ENCODE measurements around the gene SENP8. TPM values are rescaled to one million over a fixed set of nuclear protein-coding genes. Genes with fewer than 3 reads are reported as not detected.

Gene SENP8
- total RNA-seq, 1 donor from 2014 or later = 2.5 TPM

DNA sequence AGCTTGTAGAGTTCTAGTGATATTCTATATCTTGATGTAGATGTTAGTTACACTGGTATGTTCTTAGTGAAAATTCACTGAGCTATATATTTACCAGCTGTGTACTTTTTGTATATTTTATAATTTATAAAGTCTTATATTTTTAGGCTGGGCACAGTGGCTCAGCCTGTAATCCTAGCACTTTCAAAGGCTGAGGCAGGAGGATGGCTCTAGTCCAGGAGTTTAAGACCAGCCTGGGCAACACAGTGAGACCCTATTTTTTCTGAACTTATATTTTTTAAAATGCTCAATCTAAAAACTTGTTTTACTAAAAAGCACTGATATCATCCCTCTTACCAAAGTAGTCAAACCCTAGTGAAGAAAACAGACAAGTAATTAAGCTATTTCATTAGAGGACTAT, 5.4 kb upstream of the SENP8 start:
- no peak for DNase-seq (ENCODE audit: extremely low read depth, low read depth, low spot score)

DNA sequence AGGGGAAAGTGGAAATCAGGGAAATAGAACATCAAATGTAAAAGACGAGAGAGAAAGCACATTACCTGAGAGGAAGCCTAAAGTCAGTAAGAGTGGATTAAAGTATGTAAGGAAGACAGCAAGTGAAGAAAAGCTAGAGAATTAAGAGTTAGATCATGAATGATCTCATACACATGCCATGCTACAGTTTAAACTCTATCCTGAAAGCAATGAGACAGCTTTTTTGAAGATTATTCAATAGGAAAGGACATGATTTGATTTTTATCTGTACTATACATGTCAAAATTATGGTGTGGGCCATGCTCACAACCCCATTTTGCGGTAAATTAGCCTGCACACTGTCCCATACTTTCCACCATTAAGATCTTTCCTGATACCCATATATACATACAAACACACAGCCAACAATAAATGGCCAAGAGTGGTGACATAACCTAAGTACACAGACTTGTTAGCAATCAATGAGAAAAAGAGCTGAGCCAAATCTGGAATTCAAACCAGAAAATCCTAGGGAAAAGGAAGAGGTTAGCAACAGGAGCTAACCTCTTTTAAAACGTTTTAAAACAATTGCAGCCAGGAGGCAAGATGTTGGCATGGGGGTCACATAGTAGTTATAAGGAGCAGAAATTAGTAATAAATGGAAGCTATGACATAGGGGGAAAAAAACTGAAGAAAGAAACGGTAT, 4.7 kb upstream of the SENP8 start:
- DNase-seq (ENCODE audit: extremely low read depth, low read depth, low spot score) = no peak

DNA sequence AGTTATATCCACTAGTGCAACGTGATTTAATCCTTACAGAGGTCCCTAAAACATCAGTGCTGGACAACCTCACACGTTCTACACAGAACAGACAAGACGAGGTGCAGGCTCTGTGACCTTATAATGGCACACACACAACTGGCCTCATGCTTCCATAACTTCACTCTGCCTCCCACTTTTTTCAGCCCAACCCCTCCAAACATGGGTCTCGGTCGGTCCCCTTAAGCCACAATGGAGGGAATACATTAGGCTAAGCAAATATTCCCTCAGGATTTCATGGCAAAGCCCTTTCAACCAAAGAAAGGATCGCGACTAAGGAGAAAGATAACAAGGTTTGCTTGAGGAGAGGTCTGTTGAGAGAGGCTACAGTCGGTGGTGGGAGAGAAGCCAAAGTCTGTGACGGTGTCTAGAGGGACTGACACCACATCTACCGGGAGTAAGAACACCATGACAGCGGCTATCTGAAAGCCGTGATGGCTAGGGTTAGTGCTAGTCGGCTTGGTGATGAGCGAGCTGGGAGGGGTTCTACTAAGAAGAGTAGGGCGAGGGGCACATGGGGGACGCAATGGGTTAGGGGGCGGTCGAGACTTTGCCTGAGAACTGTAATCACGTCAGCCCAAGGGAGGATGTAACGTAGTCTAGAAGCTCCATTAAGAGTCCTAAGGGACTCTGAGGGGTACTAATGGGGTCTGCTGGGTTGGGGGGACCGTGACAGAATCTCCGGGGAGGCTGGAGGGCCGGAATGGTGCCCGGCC, 1.3 kb upstream of the SENP8 start:
- DNase-seq (ENCODE audit: extremely low read depth, low read depth, low spot score) = no peak

DNA sequence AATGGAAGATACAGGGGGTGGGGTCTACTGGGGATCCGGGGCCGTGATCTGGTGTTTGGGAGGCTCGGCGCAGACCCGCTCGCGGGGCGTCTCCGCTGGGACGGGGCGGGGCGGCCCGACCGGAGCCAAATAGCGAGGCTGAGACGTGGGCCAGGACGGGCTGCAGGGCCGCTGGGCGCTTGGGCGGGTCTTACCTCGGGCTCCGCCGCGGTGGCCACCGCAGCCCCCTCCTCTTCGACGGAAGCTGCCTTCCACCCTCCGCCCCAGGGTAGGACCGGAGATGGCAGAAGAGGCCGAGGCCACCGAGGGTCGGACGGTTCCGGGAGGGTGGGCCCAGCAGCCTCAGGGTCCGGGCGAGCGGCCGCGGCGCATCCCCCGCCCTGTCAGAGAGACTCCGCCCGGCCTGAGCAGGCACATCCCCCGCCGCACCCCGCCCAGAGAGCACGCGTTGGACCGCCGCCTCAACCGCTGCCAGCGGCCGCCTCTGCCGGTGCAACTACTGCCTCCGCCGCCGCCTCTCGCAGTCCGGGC, 652 bp upstream of the SENP8 start:
- no peak for DNase-seq (ENCODE audit: extremely low read depth, low read depth, low spot score)

DNA sequence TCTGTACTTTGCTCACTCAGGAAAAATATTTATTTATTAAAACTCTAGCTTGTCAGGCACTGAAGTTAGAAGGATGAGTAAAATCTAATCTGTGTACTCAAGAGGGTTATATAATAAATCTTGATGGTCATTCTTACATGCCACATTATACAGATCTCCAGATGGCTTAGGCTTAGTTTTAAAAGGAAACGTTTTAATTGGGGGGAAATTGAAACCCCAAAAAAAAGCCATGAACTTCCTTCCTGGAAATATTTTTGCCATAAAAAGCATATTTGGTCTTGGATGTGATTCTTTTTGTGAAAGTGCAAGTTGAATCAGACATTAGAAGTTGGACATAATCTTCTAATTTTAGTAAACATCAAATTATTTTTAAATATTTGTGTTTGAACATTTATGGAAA, 6.0 kb downstream of the SENP8 start:
- DNase-seq (ENCODE audit: extremely low read depth, low read depth, low spot score) = no peak

DNA sequence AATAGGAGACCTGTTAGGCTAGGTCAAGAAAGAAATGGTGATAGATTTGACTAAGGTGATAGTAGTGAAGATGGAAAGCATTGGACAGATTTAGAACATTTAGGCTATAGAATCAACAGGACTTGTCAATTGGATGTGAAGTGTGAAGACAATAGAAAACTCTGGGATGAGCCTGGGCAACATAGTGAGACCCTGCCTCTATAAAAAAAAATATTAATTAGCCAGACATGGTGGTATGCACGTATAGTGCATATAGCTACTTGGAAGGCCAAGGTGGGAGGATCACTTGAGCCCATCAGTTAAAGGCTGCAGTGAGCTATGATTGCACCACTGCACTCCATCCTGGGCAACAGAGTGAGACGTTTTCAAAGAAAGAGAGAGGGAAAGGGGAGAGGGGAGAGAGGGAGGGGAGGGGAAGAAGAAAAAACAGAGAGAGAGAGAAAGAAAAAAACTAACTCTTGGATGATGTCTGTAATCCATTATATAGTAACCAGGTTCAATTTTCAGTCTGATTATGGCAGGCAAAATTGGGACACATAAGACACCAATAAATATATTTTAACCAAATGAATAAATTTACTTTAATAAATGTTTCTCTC, 9.6 kb downstream of the SENP8 start:
- no peak for DNase-seq (ENCODE audit: extremely low read depth, low read depth, low spot score)

DNA sequence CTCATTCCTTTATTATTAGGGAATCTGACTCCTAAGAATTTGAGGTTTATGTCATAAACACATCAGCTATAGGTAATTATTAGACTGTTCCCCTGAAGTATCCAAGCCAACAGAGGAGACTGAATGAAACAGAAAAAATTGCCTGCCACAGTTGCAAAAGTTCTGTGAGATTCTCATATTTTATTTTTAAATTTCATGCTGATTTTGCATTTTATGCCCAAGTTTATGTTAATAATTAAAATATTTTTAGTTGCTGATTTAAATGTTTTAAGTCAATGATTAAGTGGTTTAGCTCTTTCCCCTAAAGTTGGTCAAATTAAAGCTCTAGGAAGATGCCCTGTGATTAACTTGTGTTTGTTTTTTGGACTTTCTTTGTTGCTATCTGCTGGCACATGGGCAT, 10.2 kb downstream of the SENP8 start:
- no peak for DNase-seq (ENCODE audit: extremely low read depth, low read depth, low spot score)

DNA sequence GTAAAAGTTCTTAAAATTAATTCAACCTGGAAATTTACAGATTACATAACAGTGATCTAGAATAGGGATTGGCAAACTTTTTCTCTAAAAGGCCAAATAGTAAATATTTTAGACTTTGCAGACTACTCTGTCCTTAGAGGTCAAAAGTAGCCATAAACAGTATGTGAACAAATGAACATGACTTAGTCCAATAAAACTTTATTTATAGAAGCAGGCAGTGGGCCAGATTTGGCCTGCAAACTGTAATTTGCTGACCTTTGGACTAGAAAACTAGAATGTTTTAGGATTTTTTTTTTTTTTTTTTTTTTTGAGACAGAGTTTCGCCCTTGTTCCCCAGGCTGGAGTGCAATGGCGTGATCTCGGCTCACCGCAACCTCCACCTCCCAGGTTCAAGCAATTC, 12.1 kb downstream of the SENP8 start:
- no peak for DNase-seq (ENCODE audit: extremely low read depth, low read depth, low spot score)

DNA sequence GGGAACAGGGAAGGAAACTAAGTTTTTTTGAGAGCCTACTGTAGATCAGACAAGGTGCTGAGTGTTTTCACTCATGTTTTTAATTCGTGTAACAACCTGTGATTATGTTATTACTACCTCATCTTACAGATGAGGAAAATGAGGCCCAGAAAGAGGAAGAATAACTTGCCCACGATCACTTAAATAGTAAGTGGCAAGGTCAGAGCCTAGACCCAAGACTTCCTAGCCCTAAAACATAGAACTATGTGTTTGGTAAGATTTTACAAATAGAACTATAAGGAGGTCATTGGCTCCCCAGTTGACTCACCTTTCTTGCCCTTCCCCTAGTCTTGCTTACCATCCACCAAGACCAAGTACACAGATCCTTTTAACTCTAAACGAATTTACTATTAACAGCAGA, 13.7 kb downstream of the SENP8 start:
- no peak for DNase-seq (ENCODE audit: extremely low read depth, low read depth, low spot score)

DNA sequence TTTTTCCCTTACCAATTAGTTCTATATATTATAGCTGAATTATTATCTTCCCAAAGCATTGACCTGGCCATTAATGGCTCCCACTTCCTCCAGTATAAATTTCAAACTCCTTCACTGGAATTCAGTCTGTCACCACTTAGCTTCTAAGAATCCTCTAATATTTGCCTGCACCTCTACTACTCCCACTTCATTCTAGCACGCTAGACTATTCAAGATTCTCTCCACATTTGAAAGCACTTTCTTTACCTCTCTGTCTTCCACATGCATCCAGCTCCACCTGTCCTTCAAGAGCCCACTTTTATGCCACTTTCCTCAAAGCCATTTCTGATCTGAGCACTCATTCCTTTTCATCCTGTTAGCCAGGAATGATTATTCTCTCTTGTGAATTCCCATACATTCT, 15.0 kb downstream of the SENP8 start:
- DNase-seq (ENCODE audit: extremely low read depth, low read depth, low spot score) = no peak

DNA sequence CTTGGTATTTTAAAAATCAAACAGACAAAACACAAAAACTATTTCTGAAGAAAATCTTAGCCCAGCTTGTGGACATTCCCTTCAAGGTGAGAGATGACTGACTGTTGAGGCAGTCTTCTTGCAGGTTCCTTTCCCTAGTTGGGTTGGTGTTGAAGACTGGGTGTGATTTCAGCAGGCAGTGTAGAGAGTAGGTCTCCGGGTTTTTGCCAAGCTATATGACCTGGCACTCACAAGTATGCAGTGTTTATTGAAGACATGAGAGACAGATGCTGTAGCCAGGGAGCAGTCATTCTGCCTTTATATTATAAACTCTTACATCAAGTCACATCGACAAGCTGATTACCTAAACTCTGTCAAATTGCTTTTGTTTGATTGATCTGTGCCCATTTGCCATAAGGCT, 17.5 kb downstream of the SENP8 start:
- no peak for DNase-seq (ENCODE audit: extremely low read depth, low read depth, low spot score)

DNA sequence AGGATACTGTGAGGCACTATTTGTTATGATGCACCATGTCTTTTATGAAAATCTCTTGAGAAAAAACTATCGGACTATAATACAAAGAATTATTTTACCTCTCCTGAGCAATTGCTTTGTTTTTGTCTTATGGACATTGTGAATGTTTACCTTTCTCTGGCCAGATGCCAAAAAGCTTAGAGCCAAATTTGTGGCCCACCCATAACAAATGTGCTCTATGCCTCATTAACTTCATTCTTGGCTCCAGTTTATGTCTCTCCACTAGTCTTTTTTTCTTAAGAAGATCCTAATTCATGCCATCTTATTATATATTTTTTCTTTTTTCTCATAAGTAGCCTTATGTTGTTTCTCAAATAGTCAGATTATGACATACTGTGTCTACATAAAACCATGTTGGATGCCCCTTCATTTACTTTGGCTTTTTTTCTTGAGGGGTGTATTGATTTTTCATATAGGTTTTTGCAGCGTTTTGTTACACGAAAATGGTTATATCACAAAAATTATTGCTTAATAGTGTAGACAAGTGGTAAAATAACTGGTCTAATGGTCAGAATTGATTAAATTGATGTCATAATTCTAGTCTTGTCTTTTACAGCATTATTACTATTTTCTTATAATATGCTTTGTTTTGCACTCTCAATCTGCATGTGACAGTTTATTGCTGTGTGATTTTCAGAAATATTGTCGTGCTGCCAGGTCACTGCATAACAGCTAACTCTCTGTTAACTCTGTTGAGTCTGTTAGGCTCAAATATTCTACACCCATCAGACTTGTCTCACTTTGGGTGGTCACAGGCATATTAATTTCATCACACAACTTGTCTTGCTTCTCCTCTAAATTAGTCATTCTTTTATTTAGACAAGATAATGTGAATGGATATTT, 18.2 kb downstream of the SENP8 start:
- DNase-seq (ENCODE audit: extremely low read depth, low read depth, low spot score) = no peak

DNA sequence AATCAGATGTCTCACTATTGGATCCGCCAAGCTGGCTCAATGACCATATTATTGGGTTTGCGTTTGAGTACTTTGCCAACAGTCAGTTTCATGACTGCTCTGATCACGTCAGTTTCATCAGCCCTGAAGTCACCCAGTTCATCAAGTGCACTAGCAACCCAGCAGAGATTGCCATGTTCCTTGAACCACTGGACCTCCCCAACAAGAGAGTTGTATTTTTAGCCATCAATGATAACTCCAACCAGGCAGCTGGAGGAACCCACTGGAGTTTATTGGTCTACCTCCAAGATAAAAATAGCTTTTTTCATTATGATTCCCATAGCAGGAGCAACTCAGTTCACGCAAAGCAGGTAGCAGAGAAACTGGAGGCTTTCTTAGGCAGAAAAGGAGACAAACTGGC, 21.5 kb downstream of the SENP8 start:
- DNase-seq (ENCODE audit: extremely low read depth, low read depth, low spot score) = no peak

DNA sequence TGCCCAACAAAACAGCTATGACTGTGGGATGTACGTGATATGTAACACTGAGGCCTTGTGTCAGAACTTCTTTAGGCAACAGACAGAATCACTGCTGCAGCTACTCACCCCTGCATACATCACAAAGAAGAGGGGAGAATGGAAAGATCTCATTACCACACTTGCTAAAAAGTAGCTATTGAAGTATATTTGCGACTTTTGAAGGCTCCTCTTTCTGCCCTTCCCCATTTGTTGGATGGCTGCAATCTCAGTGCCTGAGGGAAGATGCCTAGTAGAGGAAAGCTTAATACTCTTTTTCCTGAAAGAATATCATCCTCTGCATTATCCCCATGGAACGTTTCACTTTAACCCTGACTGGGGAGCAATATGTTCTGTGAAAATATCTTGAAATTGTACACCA, 21.9 kb downstream of the SENP8 start:
- no peak for DNase-seq (ENCODE audit: extremely low read depth, low read depth, low spot score)

DNA sequence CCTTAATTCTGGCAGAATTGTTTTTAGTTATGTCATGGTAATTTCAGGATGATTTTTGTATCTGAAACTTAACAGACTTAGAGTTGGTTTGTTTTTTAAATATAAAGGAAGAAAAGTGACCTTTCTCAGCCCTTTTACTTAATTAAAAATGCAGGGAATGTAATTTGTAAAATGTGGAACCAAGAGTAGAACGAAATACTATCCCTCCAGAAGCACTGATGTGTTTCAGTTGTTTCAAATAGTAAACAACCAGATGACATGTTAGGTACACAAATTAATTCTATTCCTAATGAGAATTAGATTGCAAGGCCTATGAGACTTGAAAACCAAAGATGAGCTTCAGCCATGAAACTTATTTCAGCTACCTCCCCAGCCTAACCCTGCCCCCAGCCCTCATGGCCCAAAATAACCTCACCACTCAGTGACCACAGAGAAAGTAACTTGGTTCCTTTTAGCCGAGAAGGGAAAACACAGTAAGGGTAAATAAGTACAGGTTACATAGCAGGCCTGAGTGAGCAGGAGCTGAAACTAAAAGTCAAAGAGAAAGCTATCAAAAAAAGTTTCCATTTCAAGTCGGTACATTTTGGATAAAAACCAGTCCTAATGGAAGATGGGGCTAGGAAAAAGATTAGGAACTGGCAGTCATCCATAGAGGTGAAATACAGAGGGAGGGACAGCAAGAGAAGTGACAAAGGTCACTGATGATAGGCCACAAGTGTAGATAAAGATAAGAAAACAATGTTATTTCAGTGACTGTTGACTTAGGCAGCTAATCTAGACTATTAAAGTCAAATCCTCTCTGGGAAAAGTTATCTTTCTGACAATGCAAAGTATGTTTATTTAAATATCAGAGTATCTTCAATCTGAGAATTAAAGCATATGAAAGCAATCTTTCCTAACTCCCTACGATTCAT, 23.2 kb downstream of the SENP8 start:
- no peak for DNase-seq (ENCODE audit: extremely low read depth, low read depth, low spot score)

DNA sequence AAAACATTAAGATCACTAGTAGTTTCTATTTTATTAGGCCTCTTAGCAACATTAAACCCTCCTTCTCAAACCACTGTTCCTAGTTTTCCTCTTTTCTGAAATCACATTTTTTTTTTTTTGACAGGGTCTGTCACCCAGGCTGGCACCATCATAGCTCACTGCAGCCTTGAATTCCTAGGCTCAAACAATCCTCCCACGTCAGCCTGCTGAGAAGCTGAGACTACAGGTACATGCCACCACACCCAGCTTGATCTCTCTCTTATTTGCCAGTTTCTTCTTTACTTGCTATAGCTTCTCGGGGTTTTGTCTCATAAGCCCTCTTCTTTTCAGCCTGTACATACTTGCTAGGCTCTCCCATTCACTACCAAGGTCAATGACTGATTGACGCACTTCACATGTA, 28.0 kb downstream of the SENP8 start:
- DNase-seq (ENCODE audit: extremely low read depth, low read depth, low spot score) = no peak

DNA sequence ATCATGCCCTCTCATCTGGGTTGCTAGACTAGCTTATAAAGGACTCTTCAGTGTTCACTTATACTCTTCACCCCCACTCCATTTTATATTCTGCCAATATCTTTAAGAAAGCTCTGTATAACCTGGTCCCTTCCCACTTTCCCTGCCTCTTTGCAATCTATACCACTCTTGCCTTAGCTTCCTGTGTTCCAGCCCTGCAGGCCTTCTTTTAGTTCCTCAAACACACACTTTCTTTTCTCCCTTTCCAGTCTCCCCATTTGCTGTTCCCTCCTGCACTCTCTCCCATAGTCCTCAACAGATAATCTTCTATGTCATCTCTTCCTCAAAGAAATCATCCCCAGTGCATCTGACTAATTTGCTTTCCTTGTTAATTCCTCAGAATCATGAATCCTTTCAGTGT, 28.7 kb downstream of the SENP8 start:
- no peak for DNase-seq (ENCODE audit: extremely low read depth, low read depth, low spot score)

DNA sequence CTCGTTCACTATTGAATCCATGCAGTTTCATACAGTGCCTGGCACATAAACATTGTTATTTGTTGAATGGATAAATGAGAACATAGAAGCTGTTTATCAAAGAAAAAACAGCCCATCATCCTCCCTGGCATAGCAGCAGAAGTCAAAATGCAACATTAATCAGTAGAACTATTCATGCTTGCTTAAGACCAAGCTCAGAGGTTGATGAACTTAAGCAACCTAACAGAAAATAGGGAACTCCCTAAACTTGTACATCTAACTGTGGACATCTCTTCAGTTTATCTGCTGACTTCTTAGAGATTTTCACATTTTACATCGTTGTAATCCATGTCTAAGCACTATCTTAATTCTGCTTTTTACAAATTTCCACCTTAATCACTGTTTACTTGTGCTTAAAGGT, 29.2 kb downstream of the SENP8 start:
- DNase-seq (ENCODE audit: extremely low read depth, low read depth, low spot score) = no peak

DNA sequence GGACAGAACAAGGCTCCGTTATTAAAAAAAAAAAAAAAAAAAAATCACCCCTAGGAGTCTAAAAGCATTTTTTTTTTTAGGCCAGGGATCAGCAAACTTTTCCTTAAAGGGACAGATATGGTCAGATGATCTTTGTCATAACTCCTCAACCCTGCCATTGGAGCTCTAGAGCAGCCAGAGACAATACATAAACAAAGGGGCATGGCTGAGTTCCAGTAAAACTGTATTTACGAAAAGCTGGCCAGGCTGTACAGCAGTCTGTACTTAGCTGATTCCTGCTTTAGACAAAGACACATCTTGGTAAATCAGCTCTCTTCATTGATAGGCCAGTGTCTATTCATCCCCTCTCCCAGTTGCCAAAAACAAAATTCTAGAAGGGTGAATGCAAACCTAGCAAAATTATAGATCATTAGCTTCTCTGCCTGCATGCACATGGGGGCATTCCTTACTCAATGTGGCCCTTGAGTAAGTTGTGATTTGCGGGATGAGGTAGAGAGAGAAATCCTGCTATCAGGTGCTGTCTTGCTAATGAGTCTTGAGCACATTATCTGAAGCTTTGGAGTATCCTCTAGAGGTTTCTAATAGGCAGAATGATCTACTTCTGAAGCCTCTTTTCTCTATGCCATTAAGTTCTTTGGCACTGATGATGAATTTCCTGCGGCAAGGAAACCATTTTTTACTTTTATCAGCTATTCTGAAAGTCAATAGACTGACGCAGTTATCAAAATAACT, 35.2 kb downstream of the SENP8 start:
- no peak for DNase-seq (ENCODE audit: extremely low read depth, low read depth, low spot score)

All from glomerular endothelial cell (primary cell).